NCI-H526 treated with DMSO at 0.1 percent for 48 hours (cell line): ENCODE measurements around the gene SYNGR3.
"Not testable (repeated sequence)": the region's sequence is repeated elsewhere in the genome, so short reads cannot be mapped to it uniquely, and the experiment has no call there.

Source experiments
- DNase-seq: peaks from one replicate; lab custom pipeline; 2025; lab: John Stamatoyannopoulos, UW

The SYNGR3 gene

GRCh38 chr16:1989209-1990100 is at the start of gene SYNGR3:
SYNGR3 (plus strand) TSS chr16:1989970; CDS start chr16:1990103, 133 bp downstream.
- no peak for DNase-seq

- DNase-seq: no peak
Observed at GRCh38 chr16:1940273-1941161, 49.3 kb upstream of the SYNGR3 start.

GRCh38 chr16:1941162-1942046 is 48.4 kb upstream of the SYNGR3 start:
- DNase-seq: peak; percentile 4

GRCh38 chr16:1942047-1942809 is 47.5 kb upstream of the SYNGR3 start:
- DNase-seq: no peak

- DNase-seq: peak; percentile 72
Observed at GRCh38 chr16:1942810-1943726, 46.7 kb upstream of the SYNGR3 start, which contains the start of gene MSRB1. MSRB1 (minus strand) TSS chr16:1943199; CDS start chr16:1943156, 43 bp downstream.

- DNase-seq: no peak
Observed at GRCh38 chr16:1944612-1945199, 45.1 kb upstream of the SYNGR3 start.

GRCh38 chr16:1945559-1946391 is 44.0 kb upstream of the SYNGR3 start:
- DNase-seq: no peak

GRCh38 chr16:1946495-1947368 is 43.0 kb upstream of the SYNGR3 start:
- no peak for DNase-seq

GRCh38 chr16:1947369-1947670 is 42.5 kb upstream of the SYNGR3 start:
- DNase-seq: no peak

- no peak for DNase-seq
Observed at GRCh38 chr16:1949507-1949906, 40.3 kb upstream of the SYNGR3 start.

GRCh38 chr16:1950047-1950446 is 39.7 kb upstream of the SYNGR3 start:
- no peak for DNase-seq

GRCh38 chr16:1950559-1950958 is 39.2 kb upstream of the SYNGR3 start:
- no peak for DNase-seq

GRCh38 chr16:1953734-1954133 is 36.0 kb upstream of the SYNGR3 start:
- no peak for DNase-seq

- not testable (repeated sequence) for DNase-seq
Observed at GRCh38 chr16:1957434-1958142, 32.2 kb upstream of the SYNGR3 start.

GRCh38 chr16:1958143-1958491 is 31.7 kb upstream of the SYNGR3 start:
- not testable (repeated sequence) for DNase-seq

- no peak for DNase-seq
Observed at GRCh38 chr16:1958715-1959268, 31.0 kb upstream of the SYNGR3 start.
